ENCODE data around the gene PLA2G2F. TPM values are rescaled to one million over a fixed set of nuclear protein-coding genes. Genes with fewer than 3 reads are reported as not detected.

Gene PLA2G2F
- total and polyA plus RNA-seq, 10 of the 15 experiments (the other 5 are each of a cell fraction or from before 2014, with no cell fraction given), result 0.03 TPM; not detected in 9

GRCh38 chr1:20149601-20150325, 10.6 kb downstream of the PLA2G2F start (continued):
- TF ChIP-seq NFXL1 (IDR thresholded peaks at IDR 0.05; ENCODE audit: borderline replicate concordance), result no peak
- no peak for TF ChIP-seq LARP7 (IDR thresholded peaks at IDR 0.05)
- TF ChIP-seq PAX5 (IDR thresholded peaks at IDR 0.05; ENCODE audit: borderline replicate concordance, low read depth, low read length), result no peak
- no peak for TF ChIP-seq ZSCAN29 (IDR thresholded peaks at IDR 0.05)
- no peak for TF ChIP-seq CTCF (IDR thresholded peaks at IDR 0.05 in 2 of 3, conservative IDR thresholded peaks at IDR 0.05 in 1 of 3; ENCODE audit: control insufficient read depth in 2 of 3, extremely low read depth in 1 of 3, insufficient read depth in 1 of 3, low read depth in 3 of 3, low read length in 3 of 3)
- no peak for TF ChIP-seq IRF4 (IDR thresholded peaks at IDR 0.05; ENCODE audit: low read depth, low read length)
- no peak for TF ChIP-seq MTA2 (IDR thresholded peaks at IDR 0.05; ENCODE audit: low read depth)
- TF ChIP-seq ESRRA (IDR thresholded peaks at IDR 0.05; ENCODE audit: low read length), result no peak

- no peak overlapping the region for H3K4me3 ChIP-seq
- BruUV-seq (replicated peaks), result no TSS peak
- intact Hi-C loops (cut with micrococcal nuclease; ENCODE audit: unreplicated experiment), result loop anchor here (5.0 kb wide), 1 partner anchor 47 kb away; no protein-coding TSS in a partner anchor
- FAIRE-seq (no peak), DNase-seq (ENCODE audit: low read depth, low spot score) (no peak), ATAC-seq (no peak)
- no peak overlapping the region for H3K9ac ChIP-seq (ENCODE audit: control insufficient read depth, insufficient read depth, low read length)
- no peaks in the 10 kb centered on the region for H3K79me2 ChIP-seq (ENCODE audit: control insufficient read depth, insufficient read depth, low read length)
- ChIA-PET CTCF (interaction anchor here (0.7 to 10.8 kb wide), 5 partner anchors 34 to 260 kb away, joined by 3 to 181 read pairs (median 6); no protein-coding TSS in a partner anchor), SMC1A (ENCODE audit: uncharacterized antibody, unreplicated experiment) (interaction anchor here (0.7 to 6.0 kb wide), 6 partner anchors 9 to 231 kb away, joined by 3 to 41 read pairs (median 10); no protein-coding TSS in a partner anchor), RAD21 (ENCODE audit: unreplicated experiment) (interaction anchor here (0.7 to 4.2 kb wide), 5 partner anchors 25 to 233 kb away, joined by 3 to 91 read pairs (median 5); no protein-coding TSS in a partner anchor), POLR2A (no interaction called here)
- 41% methylated on average over 8 of the region's 8 CpGs for WGBS (ENCODE audit: insufficient coverage, insufficient replicate concordance, low lambda C conversion rate, missing lambda C conversion rate)
- H3K27me3 ChIP-seq (replicated peaks in 1 of 2; ENCODE audit: control insufficient read depth in 2 of 2, insufficient read depth in 2 of 2, low read length in 1 of 2), result no peaks in the 10 kb centered on the region
- no peaks in the 10 kb centered on the region for H4K20me1 ChIP-seq (ENCODE audit: control insufficient read depth, insufficient read depth)
- no peaks in the 10 kb centered on the region for H3K9me3 ChIP-seq (replicated peaks; ENCODE audit: control insufficient read depth, insufficient read depth, low read length)
- H3K4me2 ChIP-seq (ENCODE audit: control insufficient read depth, insufficient read depth), result no peak overlapping the region
- peaks cover 9% of the 10 kb centered on the region for H3K4me1 ChIP-seq (ENCODE audit: control insufficient read depth, insufficient read depth, low read length)
- no peak overlapping the region for H3K27ac ChIP-seq (ENCODE audit: control insufficient read depth, insufficient read depth)
- no peak overlapping the region for H2AFZ ChIP-seq (ENCODE audit: control insufficient read depth, low read depth, low read length)
- H3K36me3 ChIP-seq (ENCODE audit: control insufficient read depth in 2 of 2, insufficient read depth in 2 of 2, low read length in 1 of 2), result no peaks in the 10 kb centered on the region
- in situ Hi-C loops (cut with MboI), result loop anchor here (5.0 kb wide), 1 partner anchor 233 kb away; no protein-coding TSS in a partner anchor
- TF ChIP-seq ESRRA (IDR thresholded peaks at IDR 0.05; ENCODE audit: low read length), result no peak
- no peak for TF ChIP-seq SMAD5 (IDR thresholded peaks at IDR 0.05; ENCODE audit: low read depth)
- TF ChIP-seq, protein P1, sequence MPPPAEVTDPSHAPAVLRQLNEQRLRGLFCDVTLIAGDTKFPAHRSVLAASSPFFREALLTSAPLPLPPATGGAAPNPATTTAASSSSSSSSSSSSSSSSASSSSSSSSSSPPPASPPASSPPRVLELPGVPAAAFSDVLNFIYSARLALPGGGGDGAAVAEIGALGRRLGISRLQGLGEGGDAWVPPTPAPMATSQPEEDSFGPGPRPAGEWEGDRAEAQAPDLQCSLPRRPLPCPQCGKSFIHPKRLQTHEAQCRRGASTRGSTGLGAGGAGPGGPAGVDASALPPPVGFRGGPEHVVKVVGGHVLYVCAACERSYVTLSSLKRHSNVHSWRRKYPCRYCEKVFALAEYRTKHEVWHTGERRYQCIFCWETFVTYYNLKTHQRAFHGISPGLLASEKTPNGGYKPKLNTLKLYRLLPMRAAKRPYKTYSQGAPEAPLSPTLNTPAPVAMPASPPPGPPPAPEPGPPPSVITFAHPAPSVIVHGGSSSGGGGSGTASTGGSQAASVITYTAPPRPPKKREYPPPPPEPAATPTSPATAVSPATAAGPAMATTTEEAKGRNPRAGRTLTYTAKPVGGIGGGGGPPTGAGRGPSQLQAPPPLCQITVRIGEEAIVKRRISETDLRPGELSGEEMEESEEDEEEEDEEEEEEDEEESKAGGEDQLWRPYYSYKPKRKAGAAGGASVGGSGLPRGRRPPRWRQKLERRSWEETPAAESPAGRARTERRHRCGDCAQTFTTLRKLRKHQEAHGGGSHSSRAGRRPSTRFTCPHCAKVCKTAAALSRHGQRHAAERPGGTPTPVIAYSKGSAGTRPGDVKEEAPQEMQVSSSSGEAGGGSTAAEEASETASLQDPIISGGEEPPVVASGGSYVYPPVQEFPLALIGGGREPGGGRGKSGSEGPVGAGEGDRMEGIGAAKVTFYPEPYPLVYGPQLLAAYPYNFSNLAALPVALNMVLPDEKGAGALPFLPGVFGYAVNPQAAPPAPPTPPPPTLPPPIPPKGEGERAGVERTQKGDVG (CRISPR knock-in tag; IDR thresholded peaks at IDR 0.05), result no peak
- TF ChIP-seq ATF2 (IDR thresholded peaks at IDR 0.05; ENCODE audit: low read length), result no peak
- TF ChIP-seq PAX8 (IDR thresholded peaks at IDR 0.05), result no peak
- no peak for TF ChIP-seq RAD51 (IDR thresholded peaks at IDR 0.05)
- TF ChIP-seq TCF7 (IDR thresholded peaks at IDR 0.05; ENCODE audit: borderline replicate concordance), result no peak
- TF ChIP-seq NR2C2 (IDR thresholded peaks at IDR 0.05; ENCODE audit: borderline replicate concordance, control insufficient read depth, insufficient read length, low read depth), result no peak
Observed at GRCh38 chr1:20150326-20150705, 11.2 kb downstream of the PLA2G2F start.

Measured in GM12878 (cell line).